OCI-LY7 (cell line): ENCODE data around the gene RICTOR. TPM values are rescaled to one million over a fixed set of nuclear protein-coding genes. Genes with fewer than 3 reads are reported as not detected.

Experiments
- BruUV-seq: library from RNA; stranded (reverse); fragments of 400-500 nt; replicated peaks from 2 replicates; lab custom pipeline; 2021; lab: Mats Ljungman, UMichigan
- CTCF ChIA-PET: fragments of 300-600 bp; sonication (Branson Sonifier 250); formaldehyde crosslinking; loops from one replicate; lab custom pipeline; 2022; ENCODE audit warnings: antibody characterized with exemption; ENCODE audit not compliant: unreplicated experiment; lab: Charles Lee
- POLR2A ChIA-PET: fragments of 300-600 bp; sonication (Branson Sonifier 250); formaldehyde crosslinking; loops from one replicate; lab custom pipeline; 2022; ENCODE audit warnings: antibody characterized with exemption; lab: Charles Lee
- DNase-seq: peaks from one replicate; pipeline ENCODE4 v3.0.0-alpha.2; 2015; ENCODE audit warnings: low spot score
- H2AFZ ChIP-seq: fragments of 200-600 bp; sonication (generic), shearing (Covaris generic); 2 replicates; pipeline ENCODE4 v1.6.1; 2014; ENCODE audit warnings: mild to moderate bottlenecking, antibody characterized with exemption, low read length, moderate library complexity
- H3K27ac ChIP-seq: fragments of 200-600 bp; sonication (generic); 2 replicates; pipeline ENCODE4 v1.5.1; 2014; ENCODE audit warnings: mixed run types, low read depth, mild to moderate bottlenecking, moderate library complexity, low read length, inconsistent platforms; ENCODE audit not compliant: poor library complexity, severe bottlenecking
- H3K36me3 ChIP-seq: fragments of 200-600 bp; sonication (generic); 2 replicates; pipeline ENCODE4 v1.6.1; 2014; ENCODE audit warnings: mild to moderate bottlenecking, antibody characterized with exemption, low read length, moderate library complexity, mixed read lengths; ENCODE audit not compliant: insufficient read depth
- H3K4me1 ChIP-seq: fragments of 200-600 bp; sonication (generic); 2 replicates; pipeline ENCODE4 v1.5.1; 2014; ENCODE audit warnings: mild to moderate bottlenecking, low read length; ENCODE audit not compliant: insufficient read depth, poor library complexity, severe bottlenecking
- H3K4me2 ChIP-seq: fragments of 200-600 bp; sonication (generic); 2 replicates; pipeline ENCODE4 v1.6.1; 2014; ENCODE audit warnings: mild to moderate bottlenecking, low read length
- H3K4me3 ChIP-seq: fragments of 200-600 bp; sonication (generic); 2 replicates; pipeline ENCODE4 v1.5.1; 2014; ENCODE audit warnings: mild to moderate bottlenecking, low read depth, low read length; ENCODE audit not compliant: poor library complexity, severe bottlenecking
- H3K79me2 ChIP-seq: fragments of 200-600 bp; sonication (generic); 2 replicates; pipeline ENCODE4 v1.6.1; 2016; ENCODE audit warnings: low read depth, mild to moderate bottlenecking, low read length, moderate library complexity, mixed read lengths; ENCODE audit not compliant: insufficient read depth
- H3K9me2 ChIP-seq: fragments of 200-600 bp; sonication (generic); 2 replicates; pipeline ENCODE4 v1.6.1; 2016; ENCODE audit warnings: mild to moderate bottlenecking, low read length, mixed read lengths; ENCODE audit not compliant: insufficient read depth
- H3K9me3 ChIP-seq: fragments of 200-600 bp; sonication (generic); 2 replicates; pipeline ENCODE4 v1.6.1; 2014; ENCODE audit warnings: mild to moderate bottlenecking, mixed run types, low read length, mixed read lengths
- H4K20me1 ChIP-seq: fragments of 200-600 bp; sonication (generic); 2 replicates; pipeline ENCODE4 v1.6.1; 2014; ENCODE audit warnings: mild to moderate bottlenecking, antibody characterized with exemption, low read length, moderate library complexity, mixed read lengths; ENCODE audit not compliant: insufficient read depth
- CTCF ChIP-seq: fragments of 200-600 bp; sonication (generic); conservative IDR thresholded peaks from 2 replicates; pipeline ENCODE4 v1.5.1; 2014; ENCODE audit warnings: mild to moderate bottlenecking, antibody characterized with exemption, low read length, moderate library complexity, mixed read lengths
- EZH2phosphoT487 ChIP-seq: fragments of 200-600 bp; sonication (generic); IDR thresholded peaks from 2 replicates; pipeline ENCODE4 v1.6.1; 2018; ENCODE audit warnings: low read depth, borderline replicate concordance, mild to moderate bottlenecking, mixed run types, antibody characterized with exemption, low read length, moderate library complexity, mixed read lengths
- intact Hi-C: fragments of 100-400 bp; cut with micrococcal nuclease; formaldehyde crosslinking; loops from one replicate; pipeline ENCODE4 v1.10.0; 2022; ENCODE audit not compliant: unreplicated experiment
- small RNA-seq: library from RNA; depleted of rRNA; stranded (forward); fragments of <200 nt; gene quantifications from one replicate; pipeline ENCODE3, GENCODE V24; 2014
- total RNA-seq, 2 experiments: library from RNA; depleted of rRNA in 1 of 2; stranded (reverse); fragments of >200 nt in 1 of 2; shearing (Covaris generic) in 1 of 2; gene quantifications; 2 replicates each; pipeline ENCODE4 v1.2.3, GENCODE V29; 2014 to 2022

Gene RICTOR
- total RNA-seq, 2 experiments from 2014 or later = 10.9 to 22.9 TPM

GRCh38 chr5:38888041-38888440 lies 186.2 kb downstream of the RICTOR start:
- CTCF ChIA-PET = no interaction called here
- H3K4me3 ChIP-seq = no peak overlapping the region
- no peak overlapping the region for H3K27ac ChIP-seq
- H3K36me3 ChIP-seq = no peaks in the 10 kb centered on the region
- H3K9me2 ChIP-seq = no peaks in the 10 kb centered on the region
- H3K4me2 ChIP-seq = no peak overlapping the region
- no peaks in the 10 kb centered on the region for H3K9me3 ChIP-seq
- POLR2A ChIA-PET = no interaction called here
- intact Hi-C loops = no loop called here
- TF ChIP-seq CTCF (no peak), EZH2phosphoT487 (no peak)
- H2AFZ ChIP-seq = no peak overlapping the region
- H3K79me2 ChIP-seq = no peaks in the 10 kb centered on the region
- H4K20me1 ChIP-seq = no peaks in the 10 kb centered on the region
- BruUV-seq = no TSS peak
- H3K4me1 ChIP-seq = no peaks in the 10 kb centered on the region
- no peak for DNase-seq

Small RNAs within 50 kb of the gene (small RNA-seq; reads per million reads assigned to genes)
- not detected for gene AIG1P1

Other genes starting within 250 kb of the RICTOR start
- 0.15 TPM in 1 of 2 replicates, not detected in the other for gene OSMR, start 228.4 kb downstream of the RICTOR start, total RNA-seq (2014; rRNA removed; shearing (Covaris generic))
- not detected in 2 replicates for gene OSMR, start 228.4 kb downstream of the RICTOR start, total RNA-seq (2022)
- 0.16 TPM in 1 of 2 replicates, not detected in the other for gene FYB1, start 145.2 kb upstream of the RICTOR start, total RNA-seq (2014; rRNA removed; shearing (Covaris generic))
- not detected in 2 replicates for gene FYB1, start 145.2 kb upstream of the RICTOR start, total RNA-seq (2022)